Pancreas (tissue), 10 donors: Measurements from ENCODE around the gene OPN3. TPM values are rescaled to one million over a fixed set of nuclear protein-coding genes. Genes with fewer than 3 reads are reported as not detected.

Experiments used
- ATAC-seq, 4 donors: fragments of 200-7000 bp; cut with Tn5 transposase; one replicate each; pipeline versions ENCODE4 v1.8.0 to v1.9.1; 2020; ENCODE audit warnings: mild to moderate bottlenecking in 4 of 4, moderate library complexity in 4 of 4
- DNase-seq, 6 donors: peaks; one replicate each; pipeline ENCODE4 v3.0.0-alpha.2; 2020
- FAIRE-seq: peaks from 2 replicates; lab custom pipeline; 2012; peaks lifted over from hg19 to GRCh38; lab: Jason Lieb, UNC
- H3K27ac ChIP-seq, 4 donors: fragments of 200-600 bp; sonication (generic); 1 replicate in 3 of 4; 2 replicates in 1 of 4; pipeline versions ENCODE4 v1.5.0 to v1.8.0; 2020
- H3K27me3 ChIP-seq, 4 donors: fragments of 200-600 bp; one replicate each; pipeline ENCODE4 v1.8.0; 2021
- H3K36me3 ChIP-seq, 3 donors: fragments of 200-600 bp; sonication (generic) in 1 of 3; one replicate each; pipeline versions ENCODE4 v1.5.0 to v1.8.0; 2020 to 2021
- H3K4me1 ChIP-seq, 3 donors: fragments of 200-600 bp; one replicate each; pipeline ENCODE4 v1.8.0; 2021
- H3K4me3 ChIP-seq, 4 donors: fragments of 200-600 bp; sonication (generic) in 2 of 4; one replicate each; pipeline versions ENCODE4 v1.5.0 to v1.8.0; 2020 to 2021
- H3K9me3 ChIP-seq, 4 donors: fragments of 200-600 bp; one replicate each; pipeline ENCODE4 v1.8.0; 2021
- CTCF ChIP-seq, 4 donors: fragments of 200-600 bp; sonication (generic) in 3 of 4; IDR thresholded peaks; one replicate each; pipeline versions ENCODE4 v1.5.0 to v1.8.0; 2021; ENCODE audit warnings: antibody characterized with exemption in 4 of 4
- WGBS, 2 donors: extraction: QIAGEN DNeasy Blood & Tissue Kit; methylation state at CpG; one replicate each; pipeline ENCODE4 v1.1.7; 2013; 5-methylcytosine and 5-hydroxymethylcytosine counted together
- intact Hi-C, 3 donors: fragments of 100-400 bp; cut with DNase I; formaldehyde crosslinking; loops; one replicate each; pipeline versions ENCODE4 v1.11.1 to v1.14.2; 2022
- polyA plus RNA-seq, 2 donors: library from polyadenylated mRNA; stranded (reverse); fragments of 200-250 nt; gene quantifications; one replicate each; pipeline ENCODE4 v1.2.3, GENCODE V29; 2013
- total RNA-seq, 6 donors: library from RNA; stranded (reverse); fragmentation: NEBNext Ultra II Directional in 4 of 6; extraction: Animal tissue kit (Norgen Biotek cat#: 25700) in 4 of 6; gene quantifications; one replicate each; pipeline versions ENCODE4 v1.2.1 to v1.2.4, GENCODE V29; 2021 to 2023
- donor health status: healthy with polysubstance abuse.
- donor health status: DM: no; HTN: no; CAD: no; lungs with moderate emphysema.
- donor health status: DM: no; HTN: no; CAD: no.
- donor health status: control.
- donor health status: control.
- donor health status: Bipolar disorder and iron deficiency.
- donor health status: DM: yes; HTN: yes; CAD: no.
- donor health status: DM: no; HTN: no; CAD: no.
- donor health status: DM: no; HTN: no; CAD: no.
- donor health status: DM: yes; HTN: yes; CAD: no.

Gene OPN3
- total and polyA plus RNA-seq, 8 donors: 1.2 to 12.8 (median 3.1) TPM

- no peak for DNase-seq
- no peak overlapping the region for H3K27ac ChIP-seq
- H3K4me3 ChIP-seq: no peak overlapping the region
- WGBS, 2 donors: 73 to 77% methylated on average over 3 of the region's 3 CpGs
- FAIRE-seq: no peak
- TF ChIP-seq CTCF (IDR thresholded peaks at IDR 0.05): no peak
- H3K4me1 ChIP-seq: no peaks in the 10 kb centered on the region
- H3K9me3 ChIP-seq: no peaks in the 10 kb centered on the region
- H3K36me3 ChIP-seq: no peaks in the 10 kb centered on the region
- intact Hi-C loops: no loop called here
- peaks cover 0 to under 1% (median 0%) of the 10 kb centered on the region in 4 donors for H3K27me3 ChIP-seq
- ATAC-seq: no peak
Measured at GRCh38 chr1:241679961-241680360, 39.8 kb upstream of the OPN3 start.

GRCh38 chr1:241679404-241679803 is 39.2 kb upstream of the OPN3 start:
- Histone ChIP-seq H3K27me3 (no peaks in the 10 kb centered on the region), H3K36me3 (no peaks in the 10 kb centered on the region), H3K4me3 (no peak overlapping the region), H3K27ac (no peak overlapping the region), H3K9me3 (no peaks in the 10 kb centered on the region), H3K4me1 (no peaks in the 10 kb centered on the region)
- FAIRE-seq (no peak), DNase-seq (no peak), ATAC-seq (no peak)
- 67 to 73% methylated on average over 4 of the region's 4 CpGs for WGBS, 2 donors
- intact Hi-C loops: no loop called here
- no peak for TF ChIP-seq CTCF (IDR thresholded peaks at IDR 0.05)

- no peak for ATAC-seq
- Histone ChIP-seq H3K4me3 (no peak overlapping the region), H3K4me1 (no peaks in the 10 kb centered on the region), H3K27me3 (no peaks in the 10 kb centered on the region), H3K27ac (no peak overlapping the region), H3K36me3 (no peaks in the 10 kb centered on the region), H3K9me3 (no peaks in the 10 kb centered on the region)
- TF ChIP-seq CTCF (IDR thresholded peaks at IDR 0.05): no peak
- no peak for FAIRE-seq
- 67 to 69% methylated on average over 2 of the region's 2 CpGs for WGBS, 2 donors
- no peak for DNase-seq
- intact Hi-C loops: no loop called here
Measured at GRCh38 chr1:241678536-241678935, 38.4 kb upstream of the OPN3 start.

GRCh38 chr1:241677201-241677600 is 37.0 kb upstream of the OPN3 start:
- Histone ChIP-seq H3K36me3 (no peaks in the 10 kb centered on the region), H3K27ac (no peak overlapping the region), H3K9me3 (no peaks in the 10 kb centered on the region), H3K4me3 (no peak overlapping the region), H3K4me1 (no peaks in the 10 kb centered on the region), H3K27me3 (no peaks in the 10 kb centered on the region)
- 48 to 56% methylated on average over 5 of the region's 5 CpGs for WGBS, 2 donors
- intact Hi-C loops: no loop called here
- no peak for ATAC-seq
- no peak for TF ChIP-seq CTCF (IDR thresholded peaks at IDR 0.05)
- no peak for FAIRE-seq
- DNase-seq: no peak

- Histone ChIP-seq H3K4me1 (no peaks in the 10 kb centered on the region), H3K9me3 (no peaks in the 10 kb centered on the region), H3K27ac (no peak overlapping the region), H3K27me3 (no peaks in the 10 kb centered on the region), H3K4me3 (no peak overlapping the region), H3K36me3 (no peaks in the 10 kb centered on the region)
- FAIRE-seq (no peak), DNase-seq (no peak), ATAC-seq (no peak)
- intact Hi-C loops: no loop called here
- 71 to 75% methylated on average over 4 of the region's 4 CpGs for WGBS, 2 donors
- TF ChIP-seq CTCF (IDR thresholded peaks at IDR 0.05): no peak
Measured at GRCh38 chr1:241675983-241676382, 35.8 kb upstream of the OPN3 start.
